Keratinocyte (primary cell): ENCODE results near the gene ANKZF1. TPM values are rescaled to one million over a fixed set of nuclear protein-coding genes. Genes with fewer than 3 reads are reported as not detected.

Experiments
- DNase-seq: peaks from one replicate; pipeline ENCODE4 v3.0.0-alpha.2; 2011; ENCODE audit warnings: low read depth, missing footprints, low spot score
- FAIRE-seq: peaks from 2 replicates; lab custom pipeline; 2011; peaks lifted over from hg19 to GRCh38; lab: Jason Lieb, UNC
- H2AFZ ChIP-seq: 2 replicates; pipeline ENCODE4 v1.6.0; 2012; ENCODE audit warnings: low read length, control low read depth, inconsistent platforms; ENCODE audit not compliant: control insufficient read depth
- H3K27ac ChIP-seq: 2 replicates; pipeline ENCODE4 v1.5.1; 2011; ENCODE audit warnings: low read length; ENCODE audit not compliant: control insufficient read depth, insufficient read depth
- H3K27me3 ChIP-seq: 3 replicates; pipeline ENCODE4 v1.6.0; 2011; ENCODE audit warnings: low read length; ENCODE audit not compliant: control insufficient read depth, insufficient read depth; ENCODE audit errors: extremely low read depth
- H3K36me3 ChIP-seq, 2 experiments: 2 replicates in 1 of 2; 3 replicates in 1 of 2; pipeline ENCODE4 v1.5.1; 2011; ENCODE audit warnings: low read length in 2 of 2, mild to moderate bottlenecking in 1 of 2; ENCODE audit not compliant: control insufficient read depth in 2 of 2, insufficient read depth in 2 of 2; ENCODE audit errors: extremely low read depth in 1 of 2
- H3K4me1 ChIP-seq: 3 replicates; pipeline ENCODE4 v1.5.1; 2011; ENCODE audit warnings: low read length; ENCODE audit not compliant: control insufficient read depth, insufficient read depth; ENCODE audit errors: extremely low read depth
- H3K4me2 ChIP-seq: 3 replicates; pipeline ENCODE4 v1.6.0; 2011; ENCODE audit warnings: low read depth, low read length; ENCODE audit not compliant: control insufficient read depth, insufficient read depth; ENCODE audit errors: extremely low read depth
- H3K4me3 ChIP-seq, 3 experiments: fragments of 200-600 bp in 1 of 3; sonication (generic) in 1 of 3; 2 replicates in 2 of 3; 3 replicates in 1 of 3; pipeline ENCODE4 v1.5.1; 2011 to 2016; ENCODE audit warnings: low read length in 3 of 3, mild to moderate bottlenecking in 3 of 3, control low read depth in 2 of 3, inconsistent platforms in 1 of 3, low read depth in 1 of 3, mixed read lengths in 1 of 3, mixed run types in 1 of 3, moderate library complexity in 1 of 3; ENCODE audit not compliant: control insufficient read depth in 2 of 3, insufficient read depth in 2 of 3; ENCODE audit errors: extremely low read depth in 1 of 3
- H3K79me2 ChIP-seq: 2 replicates; pipeline ENCODE4 v1.6.0; 2012; ENCODE audit warnings: low read length; ENCODE audit not compliant: control insufficient read depth, insufficient read depth
- H3K9ac ChIP-seq: 3 replicates; pipeline ENCODE4 v1.6.0; 2011; ENCODE audit warnings: low read length; ENCODE audit not compliant: control insufficient read depth, insufficient read depth; ENCODE audit errors: extremely low read depth
- H3K9me1 ChIP-seq: 3 replicates; pipeline ENCODE4 v1.6.0; 2011; ENCODE audit warnings: low read length; ENCODE audit not compliant: control insufficient read depth, insufficient read depth; ENCODE audit errors: extremely low read depth
- H3K9me3 ChIP-seq: 2 replicates; pipeline ENCODE4 v1.5.1; 2012; ENCODE audit warnings: low read depth, low read length; ENCODE audit not compliant: control insufficient read depth
- H4K20me1 ChIP-seq: 3 replicates; pipeline ENCODE4 v1.6.0; 2011; ENCODE audit warnings: low read length; ENCODE audit not compliant: control insufficient read depth, insufficient read depth; ENCODE audit errors: extremely low read depth
- CTCF ChIP-seq, 3 experiments: IDR thresholded peaks in 1 of 3; conservative IDR thresholded peaks in 1 of 3; optimal IDR thresholded peaks in 1 of 3; 2 replicates in 2 of 3; 3 replicates in 1 of 3; pipeline versions ENCODE3 to v1.5.1; 2011; ENCODE audit warnings: low read length in 3 of 3, mild to moderate bottlenecking in 3 of 3, moderate library complexity in 2 of 3, control low read depth in 1 of 3, inconsistent platforms in 1 of 3; ENCODE audit not compliant: insufficient read depth in 2 of 3; ENCODE audit errors: extremely low read depth in 1 of 3
- EZH2 ChIP-seq: IDR thresholded peaks from one replicate; pipeline ENCODE4 v1.6.1; 2012; ENCODE audit warnings: inconsistent platforms, mild to moderate bottlenecking, low read length, moderate library complexity
- dilution Hi-C: fragments of 300-500 bp; cut with MboI; formaldehyde crosslinking; loops from one replicate; pipeline ENCODE4 v1.7.0; 2020; ENCODE audit warnings: low sequenced_read_pairs; ENCODE audit not compliant: extremely low pct_ligation_motif_present
- polyA plus RNA-seq, 5 experiments: library from polyadenylated mRNA; depleted of rRNA in 3 of 5; stranded (reverse) in 3 of 5; stranded (forward) in 1 of 5; unstranded in 1 of 5; fragments of >200 nt; gene quantifications; 1 replicate in 1 of 5; 2 replicates in 3 of 5; 3 replicates in 1 of 5; pipeline versions ENCODE4 v1.2.1 to v1.2.3, GENCODE V29; 2011 to 2012; ENCODE audit warnings: missing spikeins in 2 of 5, low read depth in 1 of 5, low replicate concordance in 1 of 5

The ANKZF1 gene
- polyA plus RNA-seq, 1 donor (not counting 4 experiments of a cell fraction or from before 2014, with no cell fraction given): 35.1 TPM

GRCh38 chr2:219210886-219211362 is 18.7 kb upstream of the ANKZF1 start:
- no peaks in the 10 kb centered on the region for H4K20me1 ChIP-seq
- H2AFZ ChIP-seq: no peak overlapping the region
- dilution Hi-C loops: no loop called here
- FAIRE-seq (no peak), DNase-seq (no peak)
- no peaks in the 10 kb centered on the region for H3K79me2 ChIP-seq
- no peaks in the 10 kb centered on the region for H3K9me3 ChIP-seq
- H3K4me1 ChIP-seq: peaks cover 16% of the 10 kb centered on the region
- H3K27ac ChIP-seq: no peak overlapping the region
- no peak overlapping the region for H3K4me2 ChIP-seq
- H3K4me3 ChIP-seq: no peak overlapping the region
- H3K36me3 ChIP-seq: peaks cover 23 to 29% of the 10 kb centered on the region in 2 experiments
- H3K9me1 ChIP-seq: no peaks in the 10 kb centered on the region
- TF ChIP-seq CTCF (optimal IDR thresholded peaks at IDR 0.05 in 1 of 3, IDR thresholded peaks at IDR 0.05 in 1 of 3, conservative IDR thresholded peaks at IDR 0.05 in 1 of 3; ENCODE audit: extremely low read depth in 1 of 3, insufficient read depth in 2 of 3, low read length in 3 of 3) (no peak), EZH2 (no peak)
- no peak overlapping the region for H3K9ac ChIP-seq
- no peaks in the 10 kb centered on the region for H3K27me3 ChIP-seq

GRCh38 chr2:219213026-219213415 is 16.6 kb upstream of the ANKZF1 start:
- Histone ChIP-seq H4K20me1 (no peaks in the 10 kb centered on the region), H3K9me1 (no peaks in the 10 kb centered on the region), H3K27me3 (no peaks in the 10 kb centered on the region), H3K79me2 (no peaks in the 10 kb centered on the region), H3K4me1 (peaks cover 11% of the 10 kb centered on the region), H3K4me3 (no peak overlapping the region), H3K36me3 (peaks cover 20 to 31% of the 10 kb centered on the region in 2 experiments), H3K9ac (no peak overlapping the region), H3K27ac (no peak overlapping the region), H3K4me2 (no peak overlapping the region), H3K9me3 (no peaks in the 10 kb centered on the region), H2AFZ (no peak overlapping the region)
- dilution Hi-C loops: no loop called here
- FAIRE-seq (no peak), DNase-seq (no peak)
- TF ChIP-seq EZH2 (no peak), CTCF (optimal IDR thresholded peaks at IDR 0.05 in 1 of 3, IDR thresholded peaks at IDR 0.05 in 1 of 3, conservative IDR thresholded peaks at IDR 0.05 in 1 of 3; ENCODE audit: extremely low read depth in 1 of 3, insufficient read depth in 2 of 3, low read length in 3 of 3) (no peak)
